HG03025 (cell line): Measurements from ENCODE around the gene SIVA1.
"Not testable (repeated sequence)": the region's sequence is repeated elsewhere in the genome, so short reads cannot be mapped to it uniquely, and the experiment has no call there.

Experiments used
- ATAC-seq: cut with Tn5 transposase; IDR thresholded peaks from one replicate; pipeline ENCODE4 v1.9.1; 2021; ENCODE audit warnings: mild to moderate bottlenecking, moderate library complexity; ENCODE audit not compliant: unreplicated experiment, low FRiP score

Gene SIVA1

GRCh38 chr14:104718871-104719270 lies 34.1 kb upstream of the SIVA1 start:
- ATAC-seq = no peak

DNA sequence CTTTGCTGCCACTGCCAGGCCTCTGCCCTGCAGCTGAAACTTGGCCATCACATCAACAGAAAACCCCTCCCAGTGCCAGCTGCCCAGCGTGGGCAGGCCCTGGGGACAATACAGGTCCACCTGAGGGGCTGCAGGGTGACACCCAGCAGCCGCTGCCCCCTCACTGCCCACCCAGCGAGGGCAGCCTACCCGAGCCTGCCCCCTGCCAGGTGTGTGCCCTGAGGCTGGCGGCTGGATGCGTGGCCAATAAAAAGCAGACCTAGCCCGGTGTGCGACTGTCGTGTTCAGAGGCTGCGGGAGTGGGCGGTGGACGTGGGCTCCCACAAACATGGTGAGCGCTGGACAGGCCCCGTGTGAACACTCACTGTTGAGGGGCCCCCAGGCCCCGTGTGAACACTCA lies 33.6 kb upstream of the SIVA1 start:
- ATAC-seq = no peak

- no peak for ATAC-seq
These were observed 31.2 kb upstream of the SIVA1 start for GRCh38 chr14:104721505-104722431.

DNA sequence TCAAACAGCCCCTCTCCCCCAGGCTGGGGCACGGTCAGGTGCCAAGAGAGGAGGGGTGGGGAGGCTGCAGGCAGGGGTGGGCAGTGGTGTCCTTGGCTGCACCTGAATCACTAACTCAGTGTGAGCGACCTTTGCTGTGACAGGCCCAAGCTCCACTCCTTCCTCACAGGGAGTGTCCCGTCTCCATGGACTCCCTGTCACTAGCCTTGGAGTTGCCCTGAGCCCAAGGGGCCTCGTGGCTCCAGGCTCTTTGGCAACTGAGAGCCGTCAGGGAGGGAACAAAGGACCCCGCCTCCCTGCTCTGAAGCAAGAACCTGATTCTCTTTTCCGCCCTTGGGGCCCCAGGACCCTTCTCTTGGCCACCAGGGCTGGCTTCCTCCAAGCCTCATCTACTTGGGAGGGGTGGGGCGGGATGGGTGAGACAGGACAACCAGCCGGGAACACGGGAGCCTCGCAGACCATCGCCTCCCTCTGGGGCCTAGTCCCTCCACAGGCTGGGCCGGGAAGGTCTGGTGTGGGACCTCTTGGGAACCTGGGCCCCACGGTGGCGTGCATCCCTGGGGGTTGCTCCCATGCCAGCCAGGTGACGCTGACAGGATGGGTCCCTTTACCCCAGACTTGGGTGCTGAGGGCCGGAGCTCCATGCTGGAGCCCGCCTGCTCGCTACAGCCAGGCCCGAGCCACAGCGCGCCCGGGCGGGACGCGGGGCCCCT lies 29.9 kb upstream of the SIVA1 start:
- no peak for ATAC-seq

DNA sequence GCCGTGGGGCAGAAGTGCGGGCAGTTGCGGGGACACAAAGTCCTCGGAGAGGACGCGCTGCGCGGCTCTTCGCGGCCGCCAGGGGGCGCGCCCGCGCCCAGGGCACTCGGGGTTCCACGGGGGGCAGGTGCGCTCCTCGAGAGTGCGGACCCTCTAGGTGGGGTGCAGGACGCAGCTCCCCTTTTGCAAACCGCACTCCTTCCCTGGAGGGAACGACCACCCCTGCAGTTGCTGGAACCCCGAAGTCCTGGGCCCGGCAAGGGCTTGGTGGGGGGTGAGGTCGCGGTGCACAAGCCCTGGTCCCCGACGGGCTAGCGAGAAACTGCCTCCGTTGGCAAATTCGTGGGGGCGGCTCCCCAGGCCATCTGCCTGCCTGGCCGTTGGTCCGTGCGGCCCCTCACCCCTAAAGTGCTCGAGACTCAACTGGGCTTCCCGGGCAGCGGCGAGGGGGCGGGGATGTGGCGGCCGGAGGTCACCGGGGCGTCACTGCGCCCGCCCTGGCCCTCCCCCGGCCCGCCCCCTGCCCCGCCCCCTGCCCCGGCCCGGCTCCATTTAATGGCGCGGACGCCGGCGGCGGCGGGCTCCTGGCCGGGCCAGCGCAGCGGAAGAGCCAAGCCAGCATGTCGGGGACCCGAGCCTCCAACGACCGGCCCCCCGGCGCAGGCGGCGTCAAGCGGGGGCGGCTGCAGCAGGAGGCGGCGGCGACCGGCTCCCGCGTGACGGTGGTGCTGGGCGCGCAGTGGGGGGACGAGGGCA lies 29.1 kb upstream of the SIVA1 start, which contains the start of gene ADSS1:
Gene ADSS1, plus strand, starts transcription at position 579 of the 756 bp plus-strand sequence. Its CDS starts 42 bp downstream, at position 621.
- ATAC-seq = peak; percentile 51

DNA sequence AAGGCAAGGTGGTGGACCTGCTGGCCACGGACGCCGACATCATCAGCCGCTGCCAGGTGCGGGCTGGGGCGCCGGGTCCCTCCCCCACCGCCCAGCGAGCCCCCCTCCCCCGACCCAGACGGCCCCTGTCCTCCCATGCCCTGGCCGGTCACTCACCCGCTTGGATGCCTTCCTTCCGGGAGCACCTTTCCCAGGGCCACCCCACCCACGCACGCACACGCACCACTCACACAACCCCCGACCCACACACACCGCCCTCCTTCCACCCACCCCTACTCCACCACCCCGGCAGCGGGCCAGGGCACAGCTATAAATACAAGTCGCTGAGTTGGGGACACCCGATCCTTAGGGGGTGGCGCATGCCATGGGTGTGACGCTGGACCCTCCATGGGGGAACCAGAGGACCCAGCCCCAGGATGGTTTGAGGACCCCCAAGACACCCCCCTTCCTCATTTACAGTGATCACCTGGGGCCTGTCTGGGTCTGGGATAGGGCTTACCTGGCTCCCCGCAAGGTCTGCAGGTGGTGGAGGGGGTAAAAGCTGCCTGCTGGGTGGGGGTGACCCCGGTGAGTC lies 28.5 kb upstream of the SIVA1 start:
- no peak for ATAC-seq

DNA sequence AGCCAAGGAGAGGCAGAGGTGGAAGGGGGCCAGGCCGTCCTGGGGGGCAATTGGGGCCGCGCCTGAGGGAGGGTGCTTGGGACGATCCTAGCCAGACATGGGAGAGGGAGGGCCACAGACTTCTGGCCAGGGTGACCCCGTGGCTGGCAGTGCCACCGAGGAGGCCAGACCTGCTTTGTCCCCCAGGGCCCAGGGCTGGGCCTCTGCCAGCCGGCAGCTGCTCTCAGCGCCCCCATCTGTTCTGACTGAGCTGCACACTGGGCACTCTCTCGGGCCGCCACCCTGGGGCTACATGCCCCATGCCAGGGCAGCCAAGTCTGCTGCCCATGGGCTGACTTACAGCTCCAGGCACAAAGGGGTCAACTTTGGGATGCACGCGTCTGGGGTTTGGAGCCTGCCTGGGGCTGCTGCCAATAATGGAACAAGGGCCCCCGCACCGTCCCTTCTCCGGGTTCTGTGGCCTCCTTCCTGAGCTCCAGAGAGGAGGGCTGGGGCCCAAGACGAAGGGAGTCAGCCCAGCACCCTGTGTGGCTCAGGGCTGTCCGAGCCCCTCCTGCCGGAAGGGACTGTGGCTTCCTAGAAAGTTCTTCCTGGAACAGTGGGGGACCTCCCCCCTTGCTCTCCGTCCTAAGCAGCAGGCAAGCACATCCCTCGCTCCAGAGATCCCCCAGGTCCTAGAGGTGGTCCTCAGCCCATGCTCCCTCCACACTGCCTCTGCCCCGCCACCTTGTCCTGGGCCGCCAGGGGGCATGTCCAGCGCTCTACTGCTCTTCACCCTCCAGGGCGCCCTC lies 27.8 kb upstream of the SIVA1 start:
- no peak for ATAC-seq

DNA sequence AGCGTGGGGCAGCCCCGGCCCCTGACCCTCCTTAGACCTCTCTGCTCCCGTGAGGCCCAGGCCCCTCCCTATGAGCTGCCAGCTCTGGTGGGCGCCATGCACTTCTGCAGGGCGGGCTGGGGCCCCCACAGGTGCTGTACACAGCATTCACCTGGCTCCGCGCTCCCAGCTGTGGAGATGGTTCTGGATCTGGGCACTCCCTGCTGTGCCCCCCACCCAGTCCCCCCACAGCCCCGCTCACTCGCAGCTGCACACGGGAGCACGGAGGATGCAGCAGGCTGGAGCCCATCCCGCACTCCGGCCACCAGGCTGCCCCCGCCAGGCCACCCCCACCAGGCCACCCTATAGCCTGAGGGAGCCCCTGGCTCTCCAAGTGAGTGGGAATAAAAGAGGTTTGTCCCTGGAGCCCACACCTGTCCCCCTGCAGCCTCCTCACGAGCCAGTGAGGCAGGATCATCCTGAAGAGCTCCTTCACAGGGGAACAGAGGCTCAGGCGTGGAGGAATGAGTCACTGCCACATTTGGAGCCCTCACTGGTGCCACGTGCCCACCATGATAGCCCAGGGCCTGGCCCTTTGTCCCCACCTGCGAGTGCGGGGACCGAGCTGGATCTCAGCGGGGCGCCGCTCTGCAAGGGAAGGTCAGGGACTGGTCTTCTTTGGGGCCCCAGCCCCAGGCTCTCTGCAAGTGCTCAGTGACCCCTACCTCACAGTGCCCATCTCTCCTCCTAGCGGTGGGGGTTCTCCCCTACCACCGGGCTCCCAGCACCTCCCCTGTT lies 27.0 kb upstream of the SIVA1 start:
- no peak for ATAC-seq

DNA sequence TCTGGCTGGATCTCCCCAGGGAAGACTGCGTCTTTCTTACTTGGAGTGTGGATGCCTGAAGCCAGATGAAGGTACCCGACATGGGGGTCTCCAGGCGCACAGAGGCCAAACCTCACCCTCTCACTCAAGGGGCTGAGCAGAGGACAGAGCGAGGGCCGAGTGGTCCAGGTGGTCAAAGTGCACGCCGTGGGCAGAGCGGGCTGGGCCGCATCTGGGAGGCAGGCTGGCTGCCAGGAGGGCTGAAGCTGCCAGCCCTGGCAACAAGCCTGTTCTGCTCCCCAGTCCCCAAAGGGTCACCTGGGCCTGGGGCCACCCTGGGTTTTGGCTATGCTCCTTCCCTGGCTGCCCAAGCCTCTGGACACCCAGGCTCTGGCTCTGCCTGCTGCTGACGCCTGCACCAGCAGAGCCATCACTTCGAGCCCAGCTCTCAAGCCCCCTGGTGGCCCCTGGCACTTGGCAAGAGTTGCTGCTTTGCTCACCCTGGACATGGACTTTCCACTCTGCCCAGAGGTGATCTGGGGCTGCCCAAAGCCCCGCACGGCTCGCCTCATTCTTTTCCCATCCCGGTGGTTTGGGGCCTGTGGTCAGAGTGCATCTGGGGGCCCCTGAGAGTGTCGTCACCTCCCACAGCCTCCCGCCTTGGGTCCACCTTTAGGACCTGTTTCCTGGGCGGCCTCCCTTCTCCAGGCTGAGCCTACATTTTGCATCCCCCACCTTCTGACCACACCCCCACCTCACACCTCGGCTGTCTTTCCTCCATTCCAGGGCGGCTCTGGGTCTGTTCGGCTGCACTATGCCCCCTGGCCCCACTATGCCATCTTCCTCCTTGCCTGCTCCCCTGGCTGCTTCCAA lies 26.1 kb upstream of the SIVA1 start:
- no peak for ATAC-seq

DNA sequence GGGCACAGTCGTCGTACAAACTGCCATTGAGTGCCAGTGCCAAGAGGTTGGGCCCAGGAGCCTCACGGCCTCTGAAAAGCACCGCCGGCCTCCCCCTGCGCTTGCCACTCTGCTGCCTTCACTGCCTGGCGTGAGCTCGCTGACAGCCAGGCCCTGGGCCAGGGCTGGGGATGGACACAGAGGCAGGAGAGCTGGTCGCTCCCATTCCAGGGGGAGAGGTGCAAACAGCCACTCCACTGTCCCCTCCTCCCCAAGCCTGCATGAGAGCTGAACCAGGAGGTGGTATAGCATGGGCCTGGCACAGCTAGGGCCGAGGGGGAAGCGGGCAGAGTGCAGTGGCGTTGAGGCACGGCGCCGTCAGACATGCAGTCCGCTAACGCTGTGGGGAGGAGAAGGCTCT lies 24.3 kb upstream of the SIVA1 start:
- ATAC-seq = no peak

DNA sequence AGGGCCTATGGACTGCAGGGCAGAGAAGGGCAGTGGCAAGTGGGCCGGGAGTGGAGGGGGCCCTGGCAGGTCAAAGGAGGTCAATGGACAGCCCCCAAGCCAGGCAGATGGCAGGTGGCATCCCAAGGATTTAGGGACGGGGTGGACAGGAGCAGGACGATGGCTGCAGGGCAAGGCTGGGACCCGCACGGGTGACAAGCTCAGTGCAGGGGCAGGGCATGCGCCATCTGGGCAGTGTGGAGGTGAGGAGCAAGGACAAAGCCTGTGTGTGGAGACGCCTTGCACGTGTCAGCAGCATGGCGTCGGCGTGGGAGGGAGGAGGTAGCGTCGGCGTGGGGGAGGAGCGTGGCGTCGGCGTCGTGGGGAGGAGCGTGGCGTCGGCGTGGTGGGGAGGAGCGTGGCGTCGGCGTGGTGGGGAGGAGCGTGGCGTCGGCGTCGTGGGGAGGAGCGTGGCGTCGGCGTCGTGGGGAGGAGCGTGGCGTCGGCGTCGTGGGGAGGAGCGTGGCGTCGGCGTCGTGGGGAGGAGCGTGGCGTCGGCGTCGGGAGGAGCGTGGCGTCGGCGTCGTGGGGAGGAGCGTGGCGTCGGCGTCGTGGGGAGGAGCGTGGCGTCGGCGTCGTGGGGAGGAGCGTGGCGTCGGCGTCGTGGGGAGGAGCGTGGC lies 23.6 kb upstream of the SIVA1 start:
- not testable (repeated sequence) for ATAC-seq

GRCh38 chr14:104729835-104730181 lies 23.1 kb upstream of the SIVA1 start:
- no peak for ATAC-seq

DNA sequence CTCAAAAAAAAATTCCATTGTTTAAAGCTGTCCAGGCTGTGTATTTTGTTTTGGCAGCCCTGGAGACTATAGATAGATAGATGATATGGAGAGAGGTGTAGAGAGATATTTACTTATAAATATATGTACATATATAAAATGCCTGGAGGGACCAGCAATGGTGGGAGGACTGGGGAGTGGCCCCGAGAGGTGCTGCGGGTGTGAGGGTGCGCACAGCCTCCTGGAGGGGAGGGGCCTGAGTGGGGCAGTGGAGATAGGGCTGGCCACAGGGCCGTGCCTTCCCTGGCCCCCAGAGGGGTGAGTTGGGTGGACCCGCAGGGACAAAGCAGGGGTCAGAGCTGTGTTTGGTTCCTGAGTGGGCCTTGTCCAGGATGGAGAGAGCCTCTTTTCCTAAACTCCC lies 22.5 kb upstream of the SIVA1 start:
- no peak for ATAC-seq

DNA sequence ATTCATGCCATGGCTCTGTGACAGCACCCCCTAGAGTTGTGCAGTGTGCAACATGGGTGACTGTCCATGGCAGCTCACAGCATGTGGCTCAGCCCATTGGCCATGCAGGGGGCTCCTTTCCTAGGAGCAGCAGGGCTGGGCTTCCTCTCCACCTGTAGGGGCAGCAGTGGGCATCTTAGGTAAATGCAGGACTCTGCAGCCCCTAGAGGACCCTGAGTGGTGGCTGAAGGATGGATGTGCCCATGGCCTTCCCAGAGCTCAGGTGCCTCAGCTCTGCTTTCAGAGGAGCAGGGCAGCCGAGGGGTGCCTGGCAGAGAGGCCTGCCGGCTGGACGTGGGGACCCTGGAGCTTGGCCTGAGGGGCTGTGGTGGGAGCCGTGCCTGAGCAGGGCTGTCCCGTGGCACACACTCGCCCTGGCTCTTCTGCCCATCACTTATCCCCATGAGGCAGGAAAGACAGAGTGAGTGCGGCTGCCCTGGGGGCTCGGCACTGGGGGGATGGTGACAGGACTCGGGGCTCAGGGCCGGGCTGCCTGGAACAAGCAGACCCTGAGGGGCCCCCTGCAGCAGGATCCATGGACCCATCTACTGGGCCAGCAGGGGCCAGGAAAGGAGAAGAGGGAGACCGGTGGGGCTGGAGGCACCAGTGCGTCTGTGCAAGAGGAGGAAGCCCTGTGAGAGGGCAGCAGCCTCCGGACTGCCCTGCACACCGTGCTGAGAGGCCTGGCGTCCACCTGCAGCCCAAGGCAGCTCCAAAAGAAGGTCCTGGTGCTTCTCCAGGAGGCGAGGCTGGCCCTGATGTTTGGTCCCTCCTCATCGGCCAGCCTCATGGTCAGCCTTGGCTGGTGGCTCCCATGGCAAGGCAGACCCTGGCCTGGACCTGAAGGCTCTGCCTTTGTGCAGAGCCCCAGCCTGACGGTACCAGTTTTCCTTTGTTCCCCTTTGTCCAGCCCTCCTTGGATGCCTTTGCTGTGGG lies 21.3 kb upstream of the SIVA1 start:
- no peak for ATAC-seq

DNA sequence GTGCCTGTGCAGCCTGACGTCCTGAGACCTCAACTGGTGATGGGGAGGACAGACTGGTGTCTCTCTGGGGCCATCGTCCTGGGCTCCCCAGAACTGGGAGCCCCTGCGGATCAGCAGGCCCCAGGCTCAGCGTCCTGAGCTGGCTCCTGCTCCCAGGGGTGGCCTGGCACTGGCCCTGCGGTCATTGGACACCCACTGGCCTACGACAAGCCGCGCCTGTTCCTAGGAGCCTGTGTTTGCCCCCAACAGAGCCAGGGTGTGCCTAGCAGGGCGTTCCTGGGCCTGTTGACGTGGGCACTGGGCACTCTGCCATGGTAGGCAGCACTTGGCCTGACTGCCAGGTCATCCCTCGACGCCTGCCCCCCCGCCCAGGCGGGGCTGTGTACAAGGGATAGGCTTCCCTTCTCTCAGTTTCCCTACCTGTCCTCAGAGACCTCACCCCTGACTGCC lies 20.6 kb upstream of the SIVA1 start:
- no peak for ATAC-seq

DNA sequence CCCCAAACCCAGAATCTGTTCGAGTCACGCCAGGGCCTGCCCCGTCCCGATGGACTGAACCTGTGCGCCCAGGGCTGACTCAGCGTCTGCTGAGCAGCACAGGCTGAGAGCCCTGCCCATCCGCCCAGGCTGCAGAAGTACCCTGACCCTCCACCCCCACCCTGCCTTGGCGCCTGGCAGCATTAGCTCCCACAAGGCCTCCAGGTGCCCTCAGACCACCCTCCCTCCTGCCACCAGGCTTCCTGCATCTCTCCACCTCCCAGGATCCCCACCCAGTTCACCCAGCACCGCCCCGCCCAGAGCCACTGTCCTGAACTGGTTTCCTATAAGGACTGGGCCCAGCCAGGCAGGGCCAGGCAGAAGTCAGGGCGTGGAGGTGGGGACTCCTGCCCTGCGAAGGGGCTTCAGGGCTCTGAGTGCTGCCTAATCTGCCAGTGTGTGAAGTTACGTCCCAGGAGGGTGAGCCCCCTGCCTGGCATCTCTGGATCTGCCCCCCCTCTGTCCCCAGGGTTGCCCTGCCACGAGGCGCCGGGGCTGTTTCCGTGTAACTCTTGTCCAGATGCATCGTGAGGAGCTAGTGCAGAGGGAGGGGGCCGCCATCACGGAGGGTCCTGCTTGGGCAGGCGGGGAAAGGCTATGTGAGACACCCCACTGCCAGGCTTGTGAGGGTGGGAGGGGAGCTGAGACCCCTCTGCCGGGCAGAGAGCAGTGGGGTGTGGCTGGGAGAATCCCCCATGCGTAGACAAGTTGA lies 19.8 kb upstream of the SIVA1 start:
- no peak for ATAC-seq
